NCI-H82 (cell line): ENCODE data around the gene ARHGEF7.
"Not testable (repeated sequence)": the region's sequence is repeated elsewhere in the genome, so short reads cannot be mapped to it uniquely, and the experiment has no call there.

Source experiments
- DNase-seq: peaks from one replicate; lab custom pipeline; 2025; lab: John Stamatoyannopoulos, UW

Gene ARHGEF7

GRCh38 chr13:111198732-111199378 lies 83.7 kb downstream of the ARHGEF7 start:
- not testable (repeated sequence) for DNase-seq

DNA sequence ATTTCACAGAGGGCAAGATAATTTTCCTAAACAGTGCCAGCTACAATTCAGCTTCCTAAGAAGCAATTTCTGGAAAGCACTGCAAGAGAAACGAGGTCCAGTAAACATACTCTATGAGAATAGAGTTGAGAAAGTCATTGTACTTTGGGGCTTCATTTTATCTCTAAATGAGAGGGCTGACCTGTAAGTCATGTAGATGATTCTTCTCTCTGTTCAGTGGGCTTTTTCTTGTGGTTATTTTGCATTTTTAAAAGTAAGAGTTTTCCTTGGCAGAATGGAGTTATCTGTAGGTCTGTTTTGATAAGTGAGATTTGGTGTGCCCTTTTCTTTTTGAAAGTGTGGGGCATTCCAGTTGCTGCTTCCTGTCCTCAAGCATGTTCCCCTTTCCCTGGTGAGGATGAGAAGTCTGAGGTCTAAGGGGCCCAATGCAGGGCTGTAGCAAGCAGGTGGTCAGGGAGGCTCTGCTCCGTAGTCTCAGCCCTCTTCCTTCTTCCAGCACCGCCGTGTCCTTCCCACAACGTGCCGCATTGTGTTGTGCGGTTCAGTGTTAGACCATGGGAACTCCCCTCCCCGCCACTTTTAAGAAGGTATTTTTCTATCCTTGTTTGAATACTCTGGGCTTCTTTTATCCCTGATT lies 86.3 kb downstream of the ARHGEF7 start:
- no peak for DNase-seq

DNA sequence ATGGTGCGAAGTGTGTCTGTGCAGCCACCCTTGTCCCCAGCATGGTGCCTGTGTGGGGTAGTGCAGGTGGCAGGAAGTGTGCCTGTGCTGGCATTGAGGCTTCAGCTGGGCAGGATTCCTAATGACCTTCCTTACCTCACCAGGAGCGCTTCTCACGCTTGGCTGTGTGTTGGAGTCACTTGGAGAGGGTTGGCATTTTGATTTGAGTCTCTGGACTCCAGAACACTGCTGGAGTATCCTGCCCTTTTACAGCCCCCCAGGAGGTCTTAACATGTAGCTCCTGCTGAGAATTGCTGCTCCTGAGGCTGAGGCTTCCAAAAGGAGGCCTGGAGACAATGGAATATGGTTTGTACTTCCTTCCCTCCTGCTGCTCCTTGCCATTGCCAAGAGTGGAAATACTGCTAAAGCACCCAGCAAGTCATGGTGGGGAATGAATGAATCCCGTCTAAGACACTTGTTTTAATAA lies 87.1 kb downstream of the ARHGEF7 start:
- DNase-seq: no peak

DNA sequence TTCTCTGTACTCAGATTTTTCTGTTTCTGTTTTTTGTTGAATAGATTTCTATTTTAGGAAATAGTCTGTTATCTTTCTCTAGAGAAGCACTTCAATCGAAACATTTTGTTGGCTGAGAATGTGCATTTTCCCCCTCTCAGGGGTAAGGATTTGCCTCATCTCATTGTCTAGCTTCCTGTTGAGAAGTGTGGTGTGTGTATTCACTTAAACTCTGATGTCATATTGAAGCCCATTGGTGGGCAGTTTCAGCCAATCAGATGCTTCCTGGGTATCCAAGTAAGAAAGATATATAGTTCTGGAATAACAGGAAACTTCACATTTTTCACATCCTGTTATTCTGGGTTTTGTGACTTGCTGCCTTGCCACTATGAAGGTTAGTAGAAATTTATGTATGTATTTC lies 87.6 kb downstream of the ARHGEF7 start:
- peak; percentile 15 for DNase-seq

DNA sequence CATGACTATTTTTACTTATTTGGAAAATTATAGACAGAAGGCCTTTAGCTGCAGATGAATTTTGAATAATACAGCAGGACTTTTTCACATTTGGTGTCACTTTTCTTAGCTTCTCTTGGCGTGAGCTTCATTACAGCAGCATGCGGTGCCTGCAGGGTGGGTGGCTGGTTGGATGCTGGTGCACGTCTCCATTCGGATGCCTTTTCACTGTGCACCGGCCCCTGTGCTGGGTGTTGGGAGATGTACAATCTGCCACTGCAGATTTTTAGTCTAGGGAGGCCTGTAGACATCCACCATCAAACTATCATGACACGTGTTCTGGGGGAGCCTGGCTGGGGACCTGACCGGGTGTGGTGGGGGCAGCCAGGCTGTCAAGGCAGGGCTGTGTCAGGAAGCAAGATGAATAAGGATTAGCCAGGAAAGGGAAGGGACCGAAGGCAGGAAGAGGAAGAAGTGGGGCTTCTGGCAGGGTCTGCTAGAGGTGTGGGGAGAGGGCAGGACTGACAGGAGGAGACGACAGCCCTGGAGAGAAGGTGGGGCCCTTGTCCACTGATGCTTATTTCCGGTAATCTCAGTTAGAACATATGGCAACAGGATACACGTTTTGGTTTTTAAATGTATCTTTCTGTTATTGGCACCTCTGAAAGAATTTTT lies 88.8 kb downstream of the ARHGEF7 start:
- no peak for DNase-seq

DNA sequence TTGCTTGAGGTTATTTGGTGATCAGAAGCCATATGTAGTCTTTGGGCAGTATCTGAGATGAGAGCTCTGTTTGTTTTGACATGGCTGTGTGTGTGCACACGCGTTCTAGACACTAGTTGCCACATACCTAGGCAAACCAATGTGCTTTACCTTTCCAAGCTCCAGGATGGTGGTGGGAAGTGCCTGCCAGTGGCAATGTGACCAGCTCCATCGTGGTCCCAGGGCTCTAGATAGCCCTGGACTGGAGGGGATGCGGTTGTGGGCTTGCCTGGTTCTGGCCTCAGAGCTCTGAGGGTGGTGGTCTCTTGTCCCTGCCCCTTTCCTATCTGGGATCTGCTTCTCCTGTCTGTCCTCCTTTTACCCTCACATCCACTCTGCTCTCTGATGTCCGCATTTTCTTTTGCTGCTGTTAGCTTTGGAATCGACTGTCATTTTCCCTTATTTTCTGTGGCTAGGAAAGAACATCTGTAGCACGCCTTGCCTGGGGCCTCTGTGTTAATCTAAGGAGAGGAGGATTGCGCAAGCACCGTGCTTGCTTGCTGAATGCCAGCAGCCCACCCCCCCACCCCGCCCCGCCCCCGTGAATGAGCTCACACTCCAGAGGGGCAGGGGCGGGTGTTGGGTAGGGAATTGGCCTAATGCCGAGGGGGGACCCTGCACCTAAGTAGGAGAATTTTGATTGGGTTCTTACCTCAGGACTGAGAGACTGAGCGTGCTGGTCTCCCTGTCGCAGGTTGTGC lies 89.5 kb downstream of the ARHGEF7 start:
- peak; percentile 16 for DNase-seq

GRCh38 chr13:111206148-111206547 lies 91.0 kb downstream of the ARHGEF7 start:
- no peak for DNase-seq

GRCh38 chr13:111209613-111210012 lies 94.5 kb downstream of the ARHGEF7 start:
- DNase-seq: no peak

- no peak for DNase-seq
Measured at GRCh38 chr13:111210091-111210490, 95.0 kb downstream of the ARHGEF7 start.

DNA sequence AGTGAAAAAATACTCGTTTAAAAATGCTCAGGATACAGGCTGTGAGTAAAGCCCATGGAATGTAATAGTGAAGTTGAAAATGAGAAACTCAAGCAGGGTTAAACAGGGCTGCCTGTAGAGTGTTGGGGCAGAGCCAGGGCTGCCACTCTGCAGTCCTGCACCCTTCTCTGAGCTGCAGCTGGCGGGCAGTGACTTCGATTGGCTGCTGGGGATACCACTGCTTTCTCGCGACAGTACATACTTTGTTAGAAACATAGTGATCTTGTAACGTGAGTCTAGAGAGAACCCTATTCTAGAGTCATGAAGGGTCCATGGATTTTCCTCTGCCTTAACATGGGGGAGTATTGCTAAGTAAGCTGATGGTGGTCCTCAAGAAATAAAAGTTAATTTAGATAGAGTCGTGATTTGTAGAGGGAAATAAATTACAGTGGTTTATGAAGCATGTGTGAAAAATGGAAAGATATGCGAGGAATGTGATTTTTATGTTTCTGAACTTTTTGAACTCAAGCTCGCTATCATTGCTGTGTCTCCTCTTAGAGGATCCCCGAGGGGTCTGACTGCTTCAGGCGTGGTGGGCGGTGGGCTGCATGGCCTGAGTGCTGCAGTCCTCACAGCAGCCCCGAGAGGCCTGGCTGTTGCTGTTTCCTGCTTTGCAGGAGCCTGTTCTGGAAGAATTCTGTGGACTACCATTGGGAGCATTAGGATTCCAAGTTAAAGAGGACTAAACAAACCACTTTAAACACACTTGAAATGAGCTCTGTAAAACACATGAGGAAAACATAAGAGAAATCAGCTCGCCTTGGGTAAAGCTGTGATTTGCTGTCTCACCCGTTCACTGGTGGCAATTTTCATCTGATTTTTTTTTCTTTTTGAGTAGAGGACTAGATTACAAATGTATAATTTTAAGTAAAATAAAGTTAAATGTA lies 95.7 kb downstream of the ARHGEF7 start:
- DNase-seq: no peak

GRCh38 chr13:111211789-111212516 lies 96.8 kb downstream of the ARHGEF7 start:
- no peak for DNase-seq

GRCh38 chr13:111212517-111212873 lies 97.4 kb downstream of the ARHGEF7 start:
- no peak for DNase-seq

DNA sequence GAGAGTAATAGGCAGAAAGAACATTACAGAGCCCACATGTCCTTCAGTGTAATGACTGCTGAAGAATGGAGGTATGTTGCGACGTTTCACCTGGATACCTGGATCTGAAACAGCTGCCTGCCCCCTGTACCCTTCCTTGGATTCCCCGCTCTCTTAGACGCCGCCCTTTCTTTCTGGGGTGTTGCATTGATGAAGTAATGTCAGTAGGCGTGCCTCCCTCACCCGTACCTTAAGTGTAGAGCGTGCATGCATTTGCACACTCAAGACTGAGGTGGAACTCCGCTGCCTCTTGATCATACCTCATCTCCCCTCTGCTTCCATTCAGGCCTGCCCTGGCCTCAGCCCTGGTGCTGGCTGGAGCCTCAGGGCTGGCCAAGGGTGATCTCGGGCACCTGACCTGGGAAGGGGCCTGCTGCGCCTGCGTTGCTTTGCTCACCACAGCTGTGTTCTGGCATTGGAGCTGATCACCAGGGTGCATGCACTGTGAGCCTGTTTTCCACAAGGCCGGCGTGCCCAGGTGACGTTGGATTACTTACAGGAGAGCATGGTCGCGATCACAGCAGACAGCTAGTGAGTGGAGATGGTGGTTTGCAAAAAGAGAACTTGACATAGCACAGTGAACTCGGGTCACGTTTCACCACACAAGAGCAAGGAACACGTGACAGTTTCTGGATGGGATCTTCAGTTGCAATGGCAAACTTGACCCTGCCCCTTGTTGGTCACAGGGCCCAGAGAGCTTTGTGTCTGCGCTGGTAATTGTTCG lies 99.0 kb downstream of the ARHGEF7 start:
- DNase-seq: no peak

DNA sequence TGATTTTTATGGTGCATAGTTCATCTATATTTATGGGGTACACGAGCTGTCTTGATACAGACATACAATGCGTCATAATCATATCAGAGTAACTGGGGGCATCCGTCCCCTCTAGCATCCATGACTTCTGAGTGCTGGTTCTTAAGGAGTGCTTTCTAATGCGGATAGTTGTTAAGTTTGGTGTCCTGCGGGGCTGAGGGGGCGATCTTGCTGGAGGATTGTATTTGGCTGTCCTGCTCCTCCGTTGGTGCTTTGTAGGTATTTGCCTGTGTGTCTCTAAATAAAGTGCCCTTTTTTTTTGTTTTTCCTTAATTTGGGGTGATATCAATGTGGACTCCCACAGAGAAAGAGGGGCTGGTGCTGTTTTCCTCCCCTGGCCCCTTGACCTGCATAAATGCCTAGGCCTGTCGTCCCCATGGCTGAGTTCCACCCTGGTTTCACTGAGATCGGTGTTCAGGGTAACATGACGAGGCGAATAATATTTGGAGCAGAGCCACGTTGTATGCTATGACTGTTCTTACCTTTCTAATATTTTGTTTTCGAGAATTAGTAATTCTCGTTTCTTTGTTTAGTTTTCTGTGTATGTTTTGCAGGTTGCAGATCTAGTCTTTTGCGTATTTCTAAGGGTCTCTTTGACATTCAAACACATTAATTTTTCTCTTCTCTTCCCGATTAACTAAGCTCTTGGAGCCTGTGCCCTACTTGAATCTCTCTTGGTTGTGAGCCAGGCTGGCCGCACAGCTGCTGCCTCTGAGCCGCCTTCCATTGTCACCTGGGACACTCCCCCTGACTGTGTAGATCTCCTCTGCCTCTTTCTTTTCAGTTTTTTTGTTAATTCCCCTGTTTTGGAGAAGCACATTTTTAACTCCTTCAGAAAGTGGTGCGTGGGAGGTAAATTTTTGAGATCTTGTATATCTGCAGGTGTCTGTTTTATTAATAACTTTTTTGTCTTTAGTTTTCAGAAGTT lies 100.3 kb downstream of the ARHGEF7 start:
- DNase-seq: no peak

- DNase-seq: peak; percentile 68
Measured at GRCh38 chr13:111216166-111216960, 101.3 kb downstream of the ARHGEF7 start.

- no peak for DNase-seq
Measured at GRCh38 chr13:111217641-111218040, 102.5 kb downstream of the ARHGEF7 start.

- DNase-seq: no peak
Measured at GRCh38 chr13:111219280-111219679, 104.2 kb downstream of the ARHGEF7 start.

DNA sequence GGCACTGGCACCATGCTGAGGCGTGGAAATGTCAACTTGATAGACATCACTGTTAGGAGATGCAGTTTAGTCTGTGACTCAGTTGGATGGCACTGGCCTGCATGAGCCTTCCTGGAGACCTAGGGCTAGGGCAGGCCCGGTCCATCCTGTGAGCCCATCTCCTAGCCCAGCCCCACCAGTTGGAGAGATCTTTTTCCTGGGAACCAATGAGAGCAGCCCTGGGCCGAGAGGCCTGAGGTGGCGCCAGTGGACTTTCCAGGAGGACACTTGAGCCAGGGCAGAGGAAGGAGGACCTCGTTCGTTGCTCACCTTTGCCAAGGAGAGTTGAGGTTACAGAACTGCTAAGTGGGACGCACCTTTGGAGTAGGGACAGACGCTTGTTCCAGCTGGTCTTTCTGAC lies 104.8 kb downstream of the ARHGEF7 start:
- DNase-seq: no peak
